GM19043 (cell line): ENCODE measurements around the gene LSM14B.

Experiments
- ATAC-seq: cut with Tn5 transposase; IDR thresholded peaks from one replicate; pipeline ENCODE4 v1.9.1; 2021; ENCODE audit warnings: low read depth; ENCODE audit not compliant: unreplicated experiment

Gene LSM14B

GRCh38 chr20:62178316-62179161 is 56.3 kb downstream of the LSM14B start:
- ATAC-seq: no peak

- no peak for ATAC-seq
Measured at GRCh38 chr20:62179162-62179504, 56.9 kb downstream of the LSM14B start.

- ATAC-seq: no peak
Measured at GRCh38 chr20:62181808-62182207, 59.5 kb downstream of the LSM14B start.

GRCh38 chr20:62182469-62183425 is 60.5 kb downstream of the LSM14B start, which contains the start of gene MTG2:
MTG2 (plus strand) TSS chr20:62183028; CDS start chr20:62193421, 10,393 bp downstream.
- peak; percentile 87 for ATAC-seq

- no peak for ATAC-seq
Measured at GRCh38 chr20:62183426-62184142, 61.3 kb downstream of the LSM14B start.
